ENCODE data around the gene NUP205.
"Not testable (repeated sequence)": the region's sequence is repeated elsewhere in the genome, so short reads cannot be mapped to it uniquely, and the experiment has no call there.

Gene NUP205

DNA sequence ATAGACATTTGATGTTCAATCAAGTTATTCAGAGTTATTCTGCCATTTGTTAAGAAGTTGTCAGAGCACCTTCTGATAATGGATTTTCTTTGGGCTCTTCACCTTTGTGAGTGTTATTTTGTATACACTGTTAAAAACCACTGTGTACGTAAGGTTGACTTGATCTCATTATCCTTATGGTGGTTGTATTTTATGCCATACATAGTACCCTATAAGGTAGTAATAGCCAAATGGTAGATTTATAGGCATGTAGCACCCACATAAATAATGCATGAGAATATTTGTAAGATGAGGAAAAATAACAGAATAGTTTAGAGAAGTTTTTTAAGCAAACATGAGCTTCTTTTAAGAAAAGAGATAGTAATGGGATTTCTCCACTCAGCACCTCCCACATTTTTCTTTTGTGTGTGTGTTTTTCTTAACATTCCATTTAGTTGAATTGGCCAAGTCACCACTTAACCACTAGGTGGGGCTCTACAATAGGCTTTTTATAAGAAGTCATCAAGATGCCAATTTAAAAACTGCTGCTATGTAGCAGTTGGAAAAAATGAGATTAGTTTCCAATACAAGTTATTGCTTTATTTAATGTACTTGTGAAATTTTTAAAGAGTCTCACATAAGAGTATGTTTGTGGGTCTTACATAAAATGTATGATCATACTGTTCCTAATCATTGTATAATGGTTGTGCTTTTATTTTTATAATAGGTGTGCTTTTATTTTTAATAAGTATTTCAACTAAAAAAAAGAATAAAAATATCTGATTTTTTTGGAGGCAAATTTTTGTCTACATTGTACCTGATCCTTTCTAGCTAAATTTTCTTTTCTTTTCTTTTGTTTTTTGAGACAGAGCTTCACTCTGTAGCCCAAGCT, 63.5 kb downstream of the NUP205 start:
- DNase-seq (ENCODE audit: low read depth), result peak; percentile 39

- no peak for DNase-seq (ENCODE audit: low read depth)
Observed at GRCh38 chr7:135634191-135634878, 76.6 kb downstream of the NUP205 start.

- not testable (repeated sequence) for DNase-seq (ENCODE audit: low read depth)
Observed at GRCh38 chr7:135639690-135640089, 82.0 kb downstream of the NUP205 start.

DNA sequence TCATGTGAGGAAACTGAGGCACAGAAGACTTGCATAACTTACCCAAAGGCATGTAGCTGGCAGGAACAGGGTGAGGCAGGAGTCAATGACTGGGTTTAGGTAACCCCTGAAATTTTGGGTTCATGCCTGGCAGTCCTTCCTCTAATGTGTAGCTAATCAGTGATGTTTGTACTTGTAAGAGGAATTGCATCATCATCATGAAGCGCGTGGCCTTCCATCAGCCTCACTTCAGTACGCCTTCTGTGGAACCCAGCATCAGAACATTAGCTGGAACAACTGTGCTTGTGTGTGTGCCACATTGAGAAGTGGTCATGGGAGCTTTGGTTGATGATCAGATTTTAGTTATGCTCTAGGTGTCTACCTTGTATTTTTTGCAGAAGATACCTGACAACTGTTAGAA, 86.4 kb downstream of the NUP205 start:
- no peak for DNase-seq (ENCODE audit: low read depth)

- DNase-seq (ENCODE audit: low read depth), result no peak
Observed at GRCh38 chr7:135644729-135645128, 87.0 kb downstream of the NUP205 start.

DNA sequence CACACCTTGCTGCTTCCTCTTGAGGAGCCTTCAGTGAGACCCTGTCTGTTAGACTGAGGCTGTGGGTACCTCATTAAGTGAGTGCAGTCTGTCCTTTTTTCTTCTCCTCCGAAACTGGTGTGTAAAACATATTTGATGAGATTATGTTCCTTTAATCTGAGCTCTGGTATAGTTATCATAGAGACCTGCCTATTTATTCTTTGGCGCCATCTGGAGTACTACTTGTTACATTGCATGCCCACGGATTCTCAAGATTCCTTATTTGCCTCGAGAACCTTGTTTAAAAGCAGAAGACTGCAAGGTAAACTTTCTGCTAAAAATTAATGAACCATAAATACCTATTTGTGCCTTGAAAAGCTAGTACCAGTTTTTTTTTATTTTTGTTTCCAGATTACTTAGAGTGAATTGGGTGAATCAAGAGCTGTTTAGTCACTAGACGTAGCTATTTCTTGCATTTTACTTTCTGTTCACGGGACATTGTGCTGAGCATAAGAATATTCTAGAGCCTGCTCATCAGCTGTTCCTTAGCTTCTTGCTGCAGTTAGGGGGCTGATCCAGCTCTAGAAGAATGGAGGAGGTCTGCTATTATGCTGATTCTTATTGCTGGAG, 87.7 kb downstream of the NUP205 start:
- no peak for DNase-seq (ENCODE audit: low read depth)

DNA sequence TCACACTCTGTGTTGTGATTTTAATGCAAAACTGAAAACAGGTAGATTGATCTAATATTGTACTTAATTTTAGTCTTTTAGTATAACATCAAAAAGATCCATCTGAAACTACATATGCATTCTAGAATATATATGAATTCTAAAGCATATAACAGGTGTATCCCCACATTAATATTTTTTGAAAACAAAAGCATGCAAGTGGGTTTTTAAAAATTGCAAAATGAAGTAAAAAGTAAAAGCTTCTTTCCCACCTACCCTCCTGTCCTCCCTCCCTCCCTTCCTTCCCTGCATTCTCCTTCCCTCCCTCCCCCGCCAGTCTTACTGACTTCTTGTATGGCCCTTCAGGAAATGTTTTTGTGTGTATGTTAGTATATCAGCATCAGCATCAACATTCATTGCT, 90.0 kb downstream of the NUP205 start:
- DNase-seq (ENCODE audit: low read depth), result no peak

- no peak for DNase-seq (ENCODE audit: low read depth)
Observed at GRCh38 chr7:135648235-135648634, 90.5 kb downstream of the NUP205 start.

- no peak for DNase-seq (ENCODE audit: low read depth)
Observed at GRCh38 chr7:135650831-135651573, 93.3 kb downstream of the NUP205 start.

- no peak for DNase-seq (ENCODE audit: low read depth)
Observed at GRCh38 chr7:135653340-135654080, 95.8 kb downstream of the NUP205 start.

DNA sequence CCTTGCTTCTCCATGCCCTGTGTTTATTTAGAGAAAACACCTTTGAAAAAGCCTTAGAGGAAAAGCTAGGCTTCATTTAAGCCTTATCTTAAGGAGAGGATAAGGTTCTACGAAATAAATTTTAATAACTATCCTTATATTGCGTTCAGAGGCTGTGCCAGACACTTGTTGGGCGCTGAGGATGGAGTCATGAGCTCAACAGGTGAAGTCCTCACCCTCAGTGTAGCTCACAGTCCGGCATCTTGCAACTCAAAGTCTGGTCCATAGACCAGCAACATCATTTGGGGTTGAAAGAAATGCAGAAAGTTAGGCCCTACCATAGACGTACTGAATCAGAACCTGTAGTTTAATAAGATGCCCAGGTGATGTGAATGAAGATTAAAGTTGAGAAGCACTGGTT, 100.8 kb downstream of the NUP205 start:
- no peak for DNase-seq (ENCODE audit: low read depth)

DNA sequence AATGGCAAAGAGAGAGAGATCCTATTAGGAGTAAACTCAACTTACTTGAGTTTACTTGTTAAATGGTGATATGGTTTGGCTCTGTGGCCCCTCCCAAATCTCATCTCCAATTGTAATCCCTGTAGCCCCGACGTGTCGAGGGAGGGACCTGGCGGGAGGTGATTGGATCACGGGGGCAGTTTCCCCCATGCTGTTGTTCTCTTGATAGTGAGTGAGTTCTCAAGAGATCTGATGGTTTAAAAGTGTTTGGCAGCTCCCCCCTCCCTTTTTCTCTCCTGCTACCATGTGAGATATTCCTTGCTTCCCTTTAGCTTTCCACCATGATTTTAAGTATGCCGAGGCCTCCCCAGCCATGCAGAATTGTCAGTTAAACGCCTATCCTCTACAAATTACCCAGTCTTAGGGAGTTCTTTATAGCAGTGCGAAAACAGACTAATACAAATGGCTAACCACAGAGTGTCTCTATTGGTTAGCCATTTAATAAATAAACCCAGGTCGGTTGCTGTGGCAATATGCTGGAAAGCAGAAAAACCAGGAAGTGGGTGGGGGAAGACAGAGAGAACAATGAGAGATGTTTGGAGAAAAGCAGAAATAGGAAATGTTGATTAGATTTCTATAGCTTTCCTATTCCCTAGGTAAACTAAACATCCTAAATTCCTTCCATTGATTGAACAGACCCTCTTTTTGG, 101.6 kb downstream of the NUP205 start:
- no peak for DNase-seq (ENCODE audit: low read depth)

DNA sequence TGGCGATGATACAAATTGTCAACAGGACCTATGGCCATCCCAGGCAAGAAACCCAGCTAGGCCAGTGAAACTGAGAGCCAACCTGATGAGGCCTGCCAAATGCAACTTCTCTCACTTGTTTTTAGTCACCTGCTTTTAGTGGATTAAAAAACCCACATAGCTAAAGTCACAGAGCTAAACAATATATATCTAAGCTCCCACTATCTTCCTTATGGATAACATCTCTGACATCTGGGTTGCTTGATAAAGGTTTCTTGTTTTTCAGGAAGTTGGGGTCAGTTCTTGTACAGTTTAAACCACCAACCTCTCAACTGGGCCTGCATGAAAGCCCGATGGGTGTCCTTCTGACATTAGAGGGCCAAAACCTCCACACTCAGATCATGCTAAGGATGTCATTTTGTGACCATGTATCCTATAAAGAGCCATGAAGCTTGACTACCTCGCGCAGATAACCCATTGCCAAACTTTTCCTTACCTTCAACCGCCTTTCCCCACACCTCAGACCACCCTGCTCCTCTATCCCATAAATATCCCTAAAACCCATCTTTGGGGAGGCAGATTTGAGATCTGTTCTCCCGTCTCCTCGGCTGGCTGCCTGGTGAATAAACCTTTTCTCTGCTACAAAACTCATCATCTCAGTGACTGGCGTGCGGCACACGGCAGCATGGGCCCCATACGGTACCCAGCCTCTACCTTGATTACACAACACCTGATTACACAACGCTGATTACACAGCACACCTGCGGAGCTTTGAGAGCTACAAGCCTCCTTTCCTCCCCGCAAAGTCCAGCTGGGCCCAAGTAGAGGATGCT, 103.8 kb downstream of the NUP205 start:
- DNase-seq (ENCODE audit: low read depth), result no peak

DNA sequence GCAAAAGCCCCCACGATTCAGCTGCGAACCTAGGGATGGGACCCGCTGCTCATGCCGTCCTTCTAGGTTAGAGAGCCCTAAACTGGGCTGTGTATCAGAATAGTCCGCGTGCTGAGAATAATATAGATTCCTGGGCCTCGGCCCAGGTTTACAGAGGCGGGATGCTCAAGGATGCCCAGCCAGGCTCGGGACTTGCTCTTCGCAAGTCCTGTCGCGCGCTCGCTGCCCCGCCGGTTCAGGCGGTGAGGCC, 104.3 kb downstream of the NUP205 start:
- DNase-seq (ENCODE audit: low read depth), result no peak

GRCh38 chr7:135662373-135663114, 104.8 kb downstream of the NUP205 start, which contains the start of gene STMP1:
Gene STMP1 (plus strand): TSS chr7:135662514.
- DNase-seq (ENCODE audit: low read depth), result no peak

DNA sequence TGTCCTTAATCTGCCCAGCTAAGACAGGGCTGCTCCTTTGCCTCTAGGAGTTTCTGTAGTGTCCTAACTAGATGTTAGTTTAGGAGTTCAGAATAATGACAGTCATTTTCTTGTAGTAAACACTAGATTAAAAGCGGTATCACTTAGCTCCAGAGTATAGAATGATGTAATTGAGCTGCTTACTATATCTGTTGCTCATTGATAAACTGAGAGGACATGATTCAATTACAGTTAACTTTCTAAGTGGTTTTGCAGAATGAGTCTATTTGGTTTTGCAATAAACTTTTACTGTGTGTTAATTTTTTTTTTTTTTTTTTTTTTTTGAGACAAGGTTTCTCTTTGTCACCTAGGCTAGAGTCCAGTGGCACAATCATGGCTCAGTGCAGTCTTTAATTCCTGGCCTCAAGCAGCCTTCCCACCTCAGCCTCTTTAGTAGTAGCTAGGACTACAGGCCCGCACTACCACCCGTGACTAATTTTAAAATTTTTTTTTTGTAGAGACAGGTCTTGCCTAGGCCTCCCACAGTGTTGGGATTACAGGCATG, 106.4 kb downstream of the NUP205 start:
- DNase-seq (ENCODE audit: low read depth), result no peak

DNA sequence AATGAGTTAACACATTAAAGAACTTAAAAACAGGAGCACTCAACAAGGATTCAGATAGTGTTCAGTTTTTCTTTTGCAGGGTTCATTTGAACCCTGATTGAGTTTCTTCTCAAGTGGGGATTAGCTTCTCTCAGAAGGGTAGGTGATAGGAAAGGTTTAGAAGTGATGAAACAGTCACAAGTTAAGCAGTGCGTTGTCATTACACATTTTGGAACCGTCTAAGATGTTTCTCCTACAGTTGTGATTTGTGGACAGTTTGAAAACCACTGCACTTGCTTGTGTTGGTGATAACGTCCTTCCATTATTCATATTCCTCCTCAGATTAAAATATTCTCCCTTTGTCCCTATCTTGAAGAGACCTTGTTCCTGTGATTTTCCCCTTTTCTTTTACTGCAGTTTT, 107.3 kb downstream of the NUP205 start:
- no peak for DNase-seq (ENCODE audit: low read depth)

DNA sequence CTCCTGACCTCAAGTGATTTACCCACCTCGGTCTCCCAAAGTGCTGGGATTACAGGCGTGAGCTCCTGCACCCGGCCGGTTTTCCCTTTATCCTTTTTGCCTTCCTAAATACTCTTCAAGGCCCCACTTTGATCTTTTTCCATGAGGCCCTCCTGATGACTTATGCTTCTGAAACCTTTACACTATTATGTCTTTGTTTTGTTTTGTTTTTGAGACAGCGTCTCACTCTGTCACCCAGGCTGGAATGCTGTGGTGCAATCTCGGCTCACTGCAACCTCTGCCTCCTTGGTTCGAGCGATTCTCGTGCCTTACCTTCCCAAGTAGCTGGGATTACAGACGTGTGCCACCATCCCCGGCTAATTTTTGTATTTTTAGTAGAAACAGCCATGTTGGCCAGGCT, 108.4 kb downstream of the NUP205 start:
- DNase-seq (ENCODE audit: low read depth), result no peak

DNA sequence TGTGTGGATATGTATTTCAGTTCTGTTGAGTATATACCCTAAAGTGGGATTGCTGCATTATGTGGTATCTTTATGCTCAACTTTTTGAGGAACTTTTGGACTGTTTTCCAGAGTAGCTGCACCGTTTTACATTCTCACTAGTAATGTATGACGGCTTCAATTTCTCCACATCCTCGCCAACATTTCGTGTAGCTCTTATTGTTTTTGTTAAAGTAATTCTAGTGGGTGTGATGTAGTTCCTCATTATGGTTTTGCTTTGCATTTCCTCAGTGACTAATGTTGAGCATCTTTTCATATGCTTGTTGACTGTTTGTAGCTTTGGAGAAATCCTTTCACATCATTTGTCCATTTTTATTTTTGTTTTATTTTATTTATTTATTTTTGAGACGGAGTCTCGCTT, 109.1 kb downstream of the NUP205 start:
- no peak for DNase-seq (ENCODE audit: low read depth)
